HS-5 (cell line): Measurements from ENCODE around the gene PRR35.
A peak's percentile ranks its signal among the peaks of the same experiment; 100 is the strongest.

Experiments used
- DNase-seq: peaks from one replicate; pipeline ENCODE4 v3.0.0-alpha.2; 2012; ENCODE audit warnings: low read depth

PRR35 gene

DNA sequence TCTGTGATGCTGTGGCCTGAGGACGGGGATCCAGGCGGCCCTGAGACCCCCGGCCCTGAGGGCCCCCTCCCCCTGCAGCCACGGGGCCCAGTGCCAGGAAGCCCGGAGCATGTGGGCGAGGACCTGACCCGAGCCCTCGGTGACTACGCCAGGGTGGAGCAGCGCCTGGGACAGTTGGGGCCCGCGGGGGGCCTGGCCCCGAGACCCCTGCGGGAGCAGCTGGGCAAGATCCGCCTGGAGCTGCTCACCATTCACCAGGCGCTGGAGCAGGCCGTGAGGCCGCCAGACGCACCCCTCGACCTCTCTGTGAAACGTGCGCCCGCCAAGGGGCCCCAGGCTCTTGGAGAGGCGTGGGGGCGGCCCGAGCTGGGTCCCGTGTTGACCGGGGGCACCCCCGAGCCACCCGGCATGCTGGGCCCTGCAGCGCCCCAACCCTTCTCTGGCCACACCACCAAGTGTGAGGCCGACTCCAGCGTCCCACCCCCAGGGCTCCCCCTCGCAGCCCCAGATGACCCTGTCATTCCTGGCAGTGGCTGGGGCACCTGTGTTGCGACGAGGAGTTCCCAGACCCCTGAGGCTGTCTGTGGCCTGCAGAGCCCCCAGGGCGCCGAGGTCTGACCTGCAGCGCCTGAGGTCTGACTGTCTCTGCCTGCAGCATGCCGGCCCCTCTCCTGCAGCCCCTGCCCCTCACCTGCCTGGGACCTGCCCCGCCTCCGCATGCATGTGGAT is 4.7 kb downstream of the PRR35 start:
- no peak for DNase-seq

GRCh38 chr16:565419-566330 is 5.5 kb downstream of the PRR35 start:
- DNase-seq, result no peak

- DNase-seq, result no peak
Measured at GRCh38 chr16:566475-567372, 6.5 kb downstream of the PRR35 start, which contains the start of gene NHLRC4. Gene NHLRC4, plus strand, starts transcription at chr16:567005. Its CDS starts 1,043 bp downstream, at chr16:568048.

GRCh38 chr16:567373-568256 is 7.4 kb downstream of the PRR35 start:
- no peak for DNase-seq

- DNase-seq, result no peak
Measured at GRCh38 chr16:568401-569258, 8.4 kb downstream of the PRR35 start.

DNA sequence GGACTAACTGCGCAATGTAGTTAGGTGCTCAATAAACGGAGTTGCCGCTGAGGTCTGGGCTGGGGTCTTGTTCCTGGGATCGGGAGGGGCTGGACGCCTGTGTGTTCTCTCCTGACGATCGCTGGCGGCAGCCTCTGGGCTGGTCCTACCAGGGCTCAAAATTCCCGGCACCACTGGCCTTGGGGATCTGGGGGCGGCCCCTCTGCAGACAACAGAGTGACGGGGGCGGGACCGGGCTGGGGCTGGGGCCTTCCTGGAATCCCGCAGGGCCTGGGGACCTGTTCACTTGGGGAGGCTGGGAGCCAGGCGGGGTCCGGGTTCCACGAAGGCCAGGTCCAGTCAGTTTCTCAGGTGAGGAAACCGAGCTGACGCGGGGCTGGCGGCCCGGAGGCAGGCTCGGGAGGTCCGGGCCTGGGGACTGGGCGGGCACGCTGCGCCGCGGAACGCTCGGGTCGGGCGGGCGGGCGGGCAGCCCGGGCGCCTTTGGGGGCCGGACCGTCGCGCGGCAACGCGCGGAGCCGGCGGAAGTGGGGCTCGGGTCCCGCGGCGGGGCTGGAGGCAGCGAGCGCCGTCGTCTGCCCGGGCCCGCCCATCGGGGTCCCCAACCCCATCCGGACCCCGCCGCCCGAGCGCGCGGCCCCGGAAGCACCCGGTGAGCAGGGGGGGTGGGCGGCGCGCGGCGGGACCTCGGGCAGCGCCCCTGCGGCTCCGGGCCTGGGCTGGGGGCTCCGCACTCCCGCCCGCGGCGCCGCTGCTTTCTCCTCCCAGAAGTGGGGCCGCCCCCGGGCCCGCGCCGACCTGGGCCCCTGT is 9.5 kb downstream of the PRR35 start, which contains the start of gene PIGQ:
Gene PIGQ (plus strand): TSS at position 524 of the 810 bp plus-strand sequence. CDS start 4,107 bp downstream, outside the sequence.
- DNase-seq, result peak; percentile 26

DNA sequence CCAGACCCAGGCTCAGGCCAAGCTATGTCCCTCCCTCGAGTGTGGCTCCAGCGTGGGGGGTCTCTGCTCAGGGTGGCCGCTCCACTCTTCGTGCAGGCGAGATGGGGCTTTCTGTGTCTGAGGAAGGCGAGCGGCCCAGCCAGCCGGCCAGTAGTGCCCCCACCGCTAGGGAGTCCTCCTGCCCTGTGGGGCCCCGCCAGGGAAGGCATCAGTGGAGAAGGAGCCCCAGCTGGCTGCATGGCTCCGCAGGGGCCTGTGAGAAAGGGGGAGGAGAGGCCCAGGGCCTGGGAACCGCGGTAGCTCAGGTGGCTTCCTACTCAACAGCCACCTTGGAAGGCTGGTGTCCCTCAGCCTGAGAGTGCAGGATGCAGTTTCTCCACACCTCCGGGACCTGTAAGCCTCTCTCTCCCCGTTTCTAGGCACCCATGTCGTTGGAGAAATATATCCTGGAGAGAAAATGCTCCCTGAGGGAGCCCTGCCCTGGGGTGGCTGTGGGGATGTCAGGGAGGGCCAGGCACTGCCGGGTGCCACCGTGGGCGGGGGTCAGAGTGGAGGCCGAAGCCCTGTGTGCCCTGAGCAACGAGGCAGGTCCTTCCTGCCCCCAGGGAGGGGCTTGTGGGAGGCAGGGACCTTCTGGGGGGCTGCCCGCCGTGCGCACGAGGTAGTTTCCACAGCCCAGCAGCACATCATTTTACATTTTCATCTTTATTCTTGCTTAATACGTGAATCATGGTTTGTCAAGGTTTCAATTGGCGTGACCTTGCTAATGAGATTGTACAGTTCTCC is 12.9 kb downstream of the PRR35 start:
- no peak for DNase-seq

DNA sequence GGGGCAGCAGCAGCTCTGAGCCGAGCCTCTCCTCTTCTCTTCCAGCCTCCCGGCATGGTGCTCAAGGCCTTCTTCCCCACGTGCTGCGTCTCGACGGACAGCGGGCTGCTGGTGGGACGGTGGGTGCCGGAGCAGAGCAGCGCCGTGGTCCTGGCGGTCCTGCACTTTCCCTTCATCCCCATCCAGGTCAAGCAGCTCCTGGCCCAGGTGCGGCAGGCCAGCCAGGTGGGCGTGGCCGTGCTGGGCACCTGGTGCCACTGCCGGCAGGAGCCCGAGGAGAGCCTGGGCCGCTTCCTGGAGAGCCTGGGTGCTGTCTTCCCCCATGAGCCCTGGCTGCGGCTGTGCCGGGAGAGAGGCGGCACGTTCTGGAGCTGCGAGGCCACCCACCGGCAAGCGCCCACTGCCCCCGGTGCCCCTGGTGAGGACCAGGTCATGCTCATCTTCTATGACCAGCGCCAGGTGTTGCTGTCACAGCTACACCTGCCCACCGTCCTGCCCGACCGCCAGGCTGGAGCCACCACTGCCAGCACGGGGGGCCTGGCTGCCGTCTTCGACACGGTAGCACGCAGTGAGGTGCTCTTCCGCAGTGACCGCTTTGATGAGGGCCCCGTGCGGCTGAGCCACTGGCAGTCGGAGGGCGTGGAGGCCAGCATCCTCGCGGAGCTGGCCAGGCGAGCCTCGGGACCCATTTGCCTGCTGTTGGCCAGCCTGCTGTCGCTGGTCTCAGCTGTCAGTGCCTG is 14.0 kb downstream of the PRR35 start:
- DNase-seq, result no peak

- DNase-seq, result no peak
Measured at GRCh38 chr16:575354-576196, 15.4 kb downstream of the PRR35 start.

- no peak for DNase-seq
Measured at GRCh38 chr16:576197-576822, 16.1 kb downstream of the PRR35 start.

- DNase-seq, result no peak
Measured at GRCh38 chr16:576823-577201, 16.6 kb downstream of the PRR35 start.

DNA sequence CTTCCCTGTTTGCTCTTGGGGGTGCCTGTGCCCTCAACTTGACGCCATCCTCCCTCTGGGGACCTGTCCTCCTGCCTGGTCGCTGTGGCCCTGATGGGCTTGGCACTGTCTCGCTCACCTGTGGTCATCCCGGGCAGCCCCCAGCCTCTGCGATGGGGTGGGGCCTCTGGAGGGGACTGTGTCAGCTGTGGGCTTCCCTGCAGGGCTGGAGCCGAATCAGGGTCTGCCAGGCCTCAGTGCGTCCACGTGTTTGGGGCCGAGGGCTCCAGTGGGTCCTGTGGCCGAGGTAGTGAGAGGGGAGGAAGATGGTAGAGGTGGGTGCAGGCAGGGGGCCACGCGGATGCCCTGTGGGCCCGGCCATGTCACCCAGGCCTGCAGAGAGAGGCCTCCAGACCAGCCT is 17.6 kb downstream of the PRR35 start:
- DNase-seq, result no peak

DNA sequence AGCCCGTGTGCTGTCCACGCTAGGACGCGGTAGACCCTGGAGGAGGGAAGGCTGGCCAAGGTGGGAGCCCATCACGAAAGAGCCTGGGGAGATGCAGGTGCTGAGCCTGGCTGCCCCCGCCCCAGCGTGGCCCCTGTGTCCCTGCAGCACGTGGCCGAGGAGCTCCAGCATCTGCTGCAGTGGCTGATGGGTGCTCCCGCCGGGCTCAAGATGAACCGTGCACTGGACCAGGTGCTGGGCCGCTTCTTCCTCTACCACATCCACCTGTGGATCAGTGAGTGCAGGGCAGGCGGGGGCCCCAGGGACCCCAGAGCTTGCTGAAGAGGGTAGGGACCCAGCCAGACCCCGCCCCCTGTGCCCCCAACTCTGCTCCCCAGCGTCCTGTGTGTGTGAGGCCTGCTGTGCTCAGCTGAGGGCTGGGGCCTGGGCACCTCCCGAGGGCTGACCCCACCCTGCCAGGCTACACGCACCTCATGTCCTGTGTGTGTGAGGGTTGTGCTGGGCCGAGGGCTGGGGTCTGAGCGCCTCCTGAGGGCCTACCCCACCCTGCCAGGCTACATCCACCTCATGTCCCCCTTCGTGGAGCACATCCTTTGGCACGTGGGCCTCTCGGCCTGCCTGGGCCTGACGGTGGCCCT is 18.2 kb downstream of the PRR35 start:
- no peak for DNase-seq

DNA sequence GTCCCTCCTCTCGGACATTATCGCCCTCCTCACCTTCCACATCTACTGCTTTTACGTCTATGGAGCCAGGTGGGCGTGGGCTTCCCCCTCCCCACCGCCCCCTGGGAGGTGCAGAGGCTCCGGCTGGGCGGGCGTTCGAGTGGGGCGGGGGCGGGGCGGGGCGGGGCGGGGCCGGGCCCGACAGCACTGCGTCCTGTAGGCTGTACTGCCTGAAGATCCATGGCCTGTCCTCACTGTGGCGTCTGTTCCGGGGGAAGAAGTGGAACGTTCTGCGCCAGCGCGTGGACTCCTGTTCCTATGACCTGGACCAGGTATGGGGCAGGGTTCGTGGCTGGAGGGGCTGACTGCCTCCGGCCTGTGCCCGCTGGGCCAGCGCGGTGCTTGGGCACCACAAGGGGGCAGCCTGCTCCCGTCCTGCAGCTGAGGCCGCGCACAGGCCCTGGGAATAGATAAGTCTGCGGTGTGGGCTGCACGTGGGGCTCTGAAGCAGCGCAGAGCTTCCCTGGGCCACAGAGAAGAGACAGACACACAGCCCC is 18.7 kb downstream of the PRR35 start:
- DNase-seq, result no peak
